HG03139 (cell line): ENCODE results near the gene RNF4.
"Not testable (repeated sequence)": the region's sequence is repeated elsewhere in the genome, so short reads cannot be mapped to it uniquely, and the experiment has no call there.

Source experiments
- ATAC-seq: cut with Tn5 transposase; IDR thresholded peaks from one replicate; pipeline ENCODE4 v1.9.1; 2021; ENCODE audit not compliant: unreplicated experiment

RNF4 gene

GRCh38 chr4:2468456-2469191, at the start of gene RNF4:
RNF4 (plus strand) TSS chr4:2469106; CDS start chr4:2490494, 21,388 bp downstream.
- ATAC-seq = peak; percentile 66

GRCh38 chr4:2419814-2420213, 49.1 kb upstream of the RNF4 start:
- ATAC-seq = no peak

- no peak for ATAC-seq
Observed at GRCh38 chr4:2421928-2422327, 47.0 kb upstream of the RNF4 start.

GRCh38 chr4:2423066-2423465, 45.8 kb upstream of the RNF4 start:
- ATAC-seq = no peak

GRCh38 chr4:2423695-2424094, 45.2 kb upstream of the RNF4 start:
- no peak for ATAC-seq

- ATAC-seq = no peak
Observed at GRCh38 chr4:2424581-2424980, 44.3 kb upstream of the RNF4 start.

- ATAC-seq = no peak
Observed at GRCh38 chr4:2425386-2426068, 43.4 kb upstream of the RNF4 start.

- no peak for ATAC-seq
Observed at GRCh38 chr4:2426069-2426397, 42.9 kb upstream of the RNF4 start.

- no peak for ATAC-seq
Observed at GRCh38 chr4:2426711-2427275, 42.1 kb upstream of the RNF4 start.

GRCh38 chr4:2427383-2428334, 41.2 kb upstream of the RNF4 start:
- no peak for ATAC-seq

- no peak for ATAC-seq
Observed at GRCh38 chr4:2428496-2429213, 40.3 kb upstream of the RNF4 start.

- not testable (repeated sequence) for ATAC-seq
Observed at GRCh38 chr4:2429945-2430757, 38.8 kb upstream of the RNF4 start.

- ATAC-seq = no peak
Observed at GRCh38 chr4:2432004-2432403, 36.9 kb upstream of the RNF4 start.

- no peak for ATAC-seq
Observed at GRCh38 chr4:2432991-2433530, 35.8 kb upstream of the RNF4 start.

GRCh38 chr4:2433609-2434350, 35.1 kb upstream of the RNF4 start:
- ATAC-seq = no peak

GRCh38 chr4:2434420-2434819, 34.5 kb upstream of the RNF4 start:
- no peak for ATAC-seq

GRCh38 chr4:2436301-2436700, 32.6 kb upstream of the RNF4 start:
- no peak for ATAC-seq

- ATAC-seq = no peak
Observed at GRCh38 chr4:2436761-2437474, 32.0 kb upstream of the RNF4 start.
